ENCODE results near the gene LIPF.

LIPF gene

GRCh38 chr10:88624840-88625239, 39.4 kb upstream of the LIPF start:
- H4K20me1 ChIP-seq (ENCODE audit: insufficient read depth, low read length), result no peaks in the 10 kb centered on the region
- no peaks in the 10 kb centered on the region for H3K9me2 ChIP-seq (replicated peaks; ENCODE audit: insufficient read depth, low read length)
- DNase-seq, result no peak
- H3K27me3 ChIP-seq (replicated peaks; ENCODE audit: insufficient read depth, low read length), result no peaks in the 10 kb centered on the region
- H3K36me3 ChIP-seq (replicated peaks; ENCODE audit: insufficient read depth, low read length), result no peaks in the 10 kb centered on the region
- no peak overlapping the region for H3K27ac ChIP-seq (ENCODE audit: low read length)
- no peak overlapping the region for H2AFZ ChIP-seq (ENCODE audit: low read length)
- no peaks in the 10 kb centered on the region for H3K79me2 ChIP-seq (ENCODE audit: low read length)
- H3K9me3 ChIP-seq (replicated peaks; ENCODE audit: insufficient read depth, low read length), result no peaks in the 10 kb centered on the region
- H3K9ac ChIP-seq (ENCODE audit: low read length), result no peak overlapping the region
- no peak overlapping the region for H3K4me2 ChIP-seq (ENCODE audit: low read depth, low read length)
- H3F3A ChIP-seq (ENCODE audit: insufficient read depth, low read length), result no peaks in the 10 kb centered on the region
- H3K4me1 ChIP-seq (ENCODE audit: low read length), result no peaks in the 10 kb centered on the region
- no peak for TF ChIP-seq CTCF (IDR thresholded peaks at IDR 0.05; ENCODE audit: low read length)
- no peak for TF ChIP-seq EZH2 (optimal IDR thresholded peaks at IDR 0.05; ENCODE audit: low read depth, low read length)
- no peak for TF ChIP-seq EZH2phosphoT487 (IDR thresholded peaks at IDR 0.05; ENCODE audit: low read length)
- H3K4me3 ChIP-seq (ENCODE audit: low read length), result no peak overlapping the region

GRCh38 chr10:88640186-88640585, 24.1 kb upstream of the LIPF start:
- H3F3A ChIP-seq (ENCODE audit: insufficient read depth, low read length), result no peaks in the 10 kb centered on the region
- no peaks in the 10 kb centered on the region for H3K9me3 ChIP-seq (replicated peaks; ENCODE audit: insufficient read depth, low read length)
- no peaks in the 10 kb centered on the region for H3K36me3 ChIP-seq (replicated peaks; ENCODE audit: insufficient read depth, low read length)
- no peak for TF ChIP-seq EZH2 (optimal IDR thresholded peaks at IDR 0.05; ENCODE audit: low read depth, low read length)
- TF ChIP-seq EZH2phosphoT487 (IDR thresholded peaks at IDR 0.05; ENCODE audit: low read length), result no peak
- no peak for TF ChIP-seq CTCF (IDR thresholded peaks at IDR 0.05; ENCODE audit: low read length)
- DNase-seq, result no peak
- no peak overlapping the region for H3K4me3 ChIP-seq (ENCODE audit: low read length)
- H4K20me1 ChIP-seq (ENCODE audit: insufficient read depth, low read length), result no peaks in the 10 kb centered on the region
- H2AFZ ChIP-seq (ENCODE audit: low read length), result no peak overlapping the region
- H3K27me3 ChIP-seq (replicated peaks; ENCODE audit: insufficient read depth, low read length), result no peaks in the 10 kb centered on the region
- no peaks in the 10 kb centered on the region for H3K79me2 ChIP-seq (ENCODE audit: low read length)
- H3K9ac ChIP-seq (ENCODE audit: low read length), result no peak overlapping the region
- no peak overlapping the region for H3K27ac ChIP-seq (ENCODE audit: low read length)
- H3K4me2 ChIP-seq (ENCODE audit: low read depth, low read length), result no peak overlapping the region
- no peaks in the 10 kb centered on the region for H3K4me1 ChIP-seq (ENCODE audit: low read length)
- H3K9me2 ChIP-seq (replicated peaks; ENCODE audit: insufficient read depth, low read length), result no peaks in the 10 kb centered on the region

GRCh38 chr10:88642209-88642608, 22.0 kb upstream of the LIPF start:
- H3K9ac ChIP-seq (ENCODE audit: low read length), result no peak overlapping the region
- H3K9me3 ChIP-seq (replicated peaks; ENCODE audit: insufficient read depth, low read length), result no peaks in the 10 kb centered on the region
- no peaks in the 10 kb centered on the region for H3K79me2 ChIP-seq (ENCODE audit: low read length)
- DNase-seq, result no peak
- TF ChIP-seq EZH2 (optimal IDR thresholded peaks at IDR 0.05; ENCODE audit: low read depth, low read length), result no peak
- no peak for TF ChIP-seq CTCF (IDR thresholded peaks at IDR 0.05; ENCODE audit: low read length)
- TF ChIP-seq EZH2phosphoT487 (IDR thresholded peaks at IDR 0.05; ENCODE audit: low read length), result no peak
- no peak overlapping the region for H3K4me3 ChIP-seq (ENCODE audit: low read length)
- no peaks in the 10 kb centered on the region for H3K36me3 ChIP-seq (replicated peaks; ENCODE audit: insufficient read depth, low read length)
- no peaks in the 10 kb centered on the region for H3K27me3 ChIP-seq (replicated peaks; ENCODE audit: insufficient read depth, low read length)
- no peaks in the 10 kb centered on the region for H3F3A ChIP-seq (ENCODE audit: insufficient read depth, low read length)
- no peak overlapping the region for H3K27ac ChIP-seq (ENCODE audit: low read length)
- H3K4me1 ChIP-seq (ENCODE audit: low read length), result no peaks in the 10 kb centered on the region
- H4K20me1 ChIP-seq (ENCODE audit: insufficient read depth, low read length), result no peaks in the 10 kb centered on the region
- H2AFZ ChIP-seq (ENCODE audit: low read length), result no peak overlapping the region
- no peak overlapping the region for H3K4me2 ChIP-seq (ENCODE audit: low read depth, low read length)
- no peaks in the 10 kb centered on the region for H3K9me2 ChIP-seq (replicated peaks; ENCODE audit: insufficient read depth, low read length)
